Spleen (tissue), 7 donors: ENCODE measurements around the gene TTC36.

Experiments used
- POLR2A ChIP-seq, 3 donors: fragments of 450-650 bp; IDR thresholded peaks; one replicate each; pipeline ENCODE4 v1.5.1; 2017; ENCODE audit warnings: antibody characterized with exemption in 3 of 3, mild to moderate bottlenecking in 1 of 3
- TF ChIP-seq, protein P1 (sequence below), 11 experiments: fragments of 200-600 bp in 7 of 11; fragments of 450-650 bp in 4 of 11; sonication (generic) in 4 of 11; IDR thresholded peaks in 8 of 11; conservative IDR thresholded peaks in 3 of 11; 1 replicate in 7 of 11; 2 replicates in 4 of 11; pipeline versions ENCODE4 v1.4.0 to v1.8.0; 2016 to 2021; ENCODE audit warnings: antibody characterized with exemption in 11 of 11, inconsistent platforms in 4 of 11, mild to moderate bottlenecking in 1 of 11
- donor health status: DM: no; HTN: no; CAD: no; lungs with moderate emphysema.
- donor health status: DM: no; HTN: no; CAD: no.
- donor health status: DM: no; HTN: no; CAD: no.

- TF ChIP-seq, protein P1, sequence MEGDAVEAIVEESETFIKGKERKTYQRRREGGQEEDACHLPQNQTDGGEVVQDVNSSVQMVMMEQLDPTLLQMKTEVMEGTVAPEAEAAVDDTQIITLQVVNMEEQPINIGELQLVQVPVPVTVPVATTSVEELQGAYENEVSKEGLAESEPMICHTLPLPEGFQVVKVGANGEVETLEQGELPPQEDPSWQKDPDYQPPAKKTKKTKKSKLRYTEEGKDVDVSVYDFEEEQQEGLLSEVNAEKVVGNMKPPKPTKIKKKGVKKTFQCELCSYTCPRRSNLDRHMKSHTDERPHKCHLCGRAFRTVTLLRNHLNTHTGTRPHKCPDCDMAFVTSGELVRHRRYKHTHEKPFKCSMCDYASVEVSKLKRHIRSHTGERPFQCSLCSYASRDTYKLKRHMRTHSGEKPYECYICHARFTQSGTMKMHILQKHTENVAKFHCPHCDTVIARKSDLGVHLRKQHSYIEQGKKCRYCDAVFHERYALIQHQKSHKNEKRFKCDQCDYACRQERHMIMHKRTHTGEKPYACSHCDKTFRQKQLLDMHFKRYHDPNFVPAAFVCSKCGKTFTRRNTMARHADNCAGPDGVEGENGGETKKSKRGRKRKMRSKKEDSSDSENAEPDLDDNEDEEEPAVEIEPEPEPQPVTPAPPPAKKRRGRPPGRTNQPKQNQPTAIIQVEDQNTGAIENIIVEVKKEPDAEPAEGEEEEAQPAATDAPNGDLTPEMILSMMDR (IDR thresholded peaks at IDR 0.05 in 8 of 11, conservative IDR thresholded peaks at IDR 0.05 in 3 of 11), result no peak
- no peak for TF ChIP-seq POLR2A (IDR thresholded peaks at IDR 0.05)
Observed at GRCh38 chr11:118521892-118522311, 5.4 kb upstream of the TTC36 start.
